Measurements from ENCODE around the gene COLGALT1.
"Not testable (repeated sequence)": the region's sequence is repeated elsewhere in the genome, so short reads cannot be mapped to it uniquely, and the experiment has no call there.

The COLGALT1 gene

DNA sequence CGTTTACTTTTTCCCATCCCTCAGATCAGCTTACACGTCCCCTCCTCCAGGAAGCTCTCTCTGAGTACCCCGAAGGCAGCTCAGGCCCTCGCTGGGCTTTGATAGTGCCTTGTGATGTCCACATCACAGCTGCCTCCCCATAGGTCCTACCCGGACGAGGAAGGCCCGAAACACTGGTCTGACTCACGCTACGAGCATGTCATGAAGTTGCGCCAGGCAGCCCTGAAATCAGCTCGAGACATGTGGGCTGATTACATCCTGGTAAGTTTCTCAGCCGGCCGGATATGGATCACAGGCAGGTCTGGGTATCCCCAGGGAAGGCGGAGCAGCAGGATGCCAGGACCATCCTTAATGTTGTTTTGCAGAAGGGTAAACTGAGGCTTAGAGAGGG lies 4.8 kb downstream of the COLGALT1 start:
- no peak for DNase-seq (ENCODE audit: low read depth, low spot score)

DNA sequence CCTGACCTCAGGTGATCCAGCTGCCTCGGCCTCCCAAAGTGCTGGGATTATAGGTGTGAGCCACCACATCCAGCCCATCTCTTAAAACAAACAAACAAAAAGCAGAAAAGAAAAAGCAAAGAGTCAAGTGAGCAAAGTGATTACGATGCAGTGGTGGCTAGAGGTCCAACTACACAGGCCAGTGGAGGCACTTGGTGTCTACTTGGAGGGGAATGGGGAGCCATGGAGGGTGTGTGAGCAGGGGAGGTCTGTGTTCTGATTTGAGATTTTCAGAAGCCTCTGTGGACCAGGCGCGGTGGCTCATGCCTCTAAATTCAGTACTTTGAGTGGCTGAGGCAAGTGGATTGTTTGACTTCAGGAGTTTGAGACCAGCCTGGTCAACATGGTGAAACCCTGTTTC lies 6.6 kb downstream of the COLGALT1 start:
- DNase-seq (ENCODE audit: low read depth, low spot score): no peak

DNA sequence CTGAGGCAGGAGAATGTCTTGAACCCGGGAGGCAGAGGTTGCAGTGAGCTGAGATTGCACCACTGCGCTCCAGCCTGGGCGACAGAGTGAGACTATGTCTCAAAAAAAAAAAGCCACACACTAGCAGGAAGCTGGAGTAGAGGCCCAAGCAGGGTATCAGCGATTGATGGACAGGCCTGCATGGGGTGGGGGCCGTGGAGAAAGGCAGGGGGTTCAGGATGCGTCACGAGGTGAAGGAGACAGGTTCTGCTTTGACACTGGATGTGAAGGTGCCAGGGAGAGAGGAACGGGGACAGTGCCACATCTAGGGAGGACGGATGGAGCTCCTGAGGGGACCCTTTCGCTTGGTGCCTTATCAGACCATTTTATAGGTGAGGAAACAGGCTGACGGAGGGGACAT lies 7.1 kb downstream of the COLGALT1 start:
- DNase-seq (ENCODE audit: low read depth, low spot score): no peak

- no peak for DNase-seq (ENCODE audit: low read depth, low spot score)
Measured at GRCh38 chr19:17564781-17565180, 9.3 kb downstream of the COLGALT1 start.

GRCh38 chr19:17565611-17566010 lies 10.2 kb downstream of the COLGALT1 start:
- DNase-seq (ENCODE audit: low read depth, low spot score): no peak

- no peak for DNase-seq (ENCODE audit: low read depth, low spot score)
Measured at GRCh38 chr19:17567940-17568339, 12.5 kb downstream of the COLGALT1 start.

- DNase-seq (ENCODE audit: low read depth, low spot score): not testable (repeated sequence)
Measured at GRCh38 chr19:17570291-17570690, 14.8 kb downstream of the COLGALT1 start.

- DNase-seq (ENCODE audit: low read depth, low spot score): no peak
Measured at GRCh38 chr19:17570791-17571190, 15.3 kb downstream of the COLGALT1 start.

GRCh38 chr19:17572638-17573037 lies 17.2 kb downstream of the COLGALT1 start:
- no peak for DNase-seq (ENCODE audit: low read depth, low spot score)

- DNase-seq (ENCODE audit: low read depth, low spot score): no peak
Measured at GRCh38 chr19:17575871-17576757, 20.7 kb downstream of the COLGALT1 start.

GRCh38 chr19:17576758-17577456 lies 21.5 kb downstream of the COLGALT1 start:
- no peak for DNase-seq (ENCODE audit: low read depth, low spot score)

DNA sequence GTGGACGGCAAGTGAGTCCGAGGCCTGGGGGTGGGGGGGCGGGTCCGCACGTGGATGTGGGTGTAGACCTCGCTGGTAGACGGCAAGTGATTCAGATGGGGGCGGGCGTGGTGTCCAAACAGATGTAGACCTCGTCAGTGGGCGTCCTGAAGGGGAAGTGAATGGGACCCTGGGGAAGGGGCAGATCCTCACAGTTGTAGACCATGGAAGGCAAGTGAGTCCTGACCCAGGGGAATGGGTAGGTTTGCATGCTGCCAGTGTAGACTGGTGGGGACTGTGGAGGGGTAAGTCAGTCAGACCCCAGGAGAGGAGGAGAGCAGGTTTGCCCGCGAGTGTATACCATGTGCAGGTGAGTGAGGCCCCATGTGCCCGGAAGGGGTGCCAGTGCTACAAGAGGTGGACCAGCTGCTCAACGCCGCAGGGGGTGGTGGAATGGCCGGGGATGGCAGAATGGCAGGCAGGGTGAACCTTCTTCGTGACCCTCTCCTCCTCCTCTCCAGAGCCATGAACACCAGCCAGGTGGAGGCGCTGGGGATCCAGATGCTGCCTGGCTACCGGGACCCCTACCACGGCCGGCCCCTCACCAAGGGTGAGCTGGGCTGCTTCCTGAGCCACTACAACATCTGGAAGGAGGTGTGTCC lies 22.1 kb downstream of the COLGALT1 start:
- no peak for DNase-seq (ENCODE audit: low read depth, low spot score)

GRCh38 chr19:17579661-17580244 lies 24.3 kb downstream of the COLGALT1 start:
- no peak for DNase-seq (ENCODE audit: low read depth, low spot score)

DNA sequence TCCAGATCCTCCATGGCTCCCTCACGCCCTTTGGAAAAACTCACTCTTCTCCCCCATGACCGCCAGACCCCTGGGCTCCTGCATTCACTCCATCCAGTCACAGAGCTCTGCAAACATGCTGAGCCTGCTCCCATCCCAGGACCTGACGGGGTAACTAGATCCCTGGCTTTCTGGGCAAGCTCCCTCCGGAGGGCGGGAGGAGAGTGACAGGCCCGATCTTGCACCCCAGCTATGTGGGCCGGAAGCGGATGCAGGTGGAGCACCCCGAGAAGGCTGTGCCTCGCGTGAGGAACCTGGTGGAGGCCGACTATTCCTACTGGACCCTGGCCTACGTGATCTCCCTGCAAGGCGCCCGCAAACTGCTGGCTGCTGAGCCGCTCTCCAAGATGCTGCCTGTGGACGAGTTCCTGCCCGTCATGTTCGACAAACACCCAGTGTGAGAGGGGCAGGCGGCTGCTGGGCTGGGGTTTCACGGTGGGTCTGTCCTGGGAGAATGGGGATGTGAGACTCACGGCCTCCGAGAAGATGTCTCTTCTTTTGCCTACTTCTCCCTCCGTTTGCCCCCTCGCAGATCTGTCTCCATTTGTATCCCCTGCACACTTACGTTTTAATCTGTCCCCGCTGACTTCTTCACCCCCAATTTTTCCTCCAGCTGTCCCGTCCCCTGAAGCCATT lies 25.2 kb downstream of the COLGALT1 start:
- DNase-seq (ENCODE audit: low read depth, low spot score): no peak

GRCh38 chr19:17581211-17581874 lies 25.9 kb downstream of the COLGALT1 start:
- DNase-seq (ENCODE audit: low read depth, low spot score): no peak

DNA sequence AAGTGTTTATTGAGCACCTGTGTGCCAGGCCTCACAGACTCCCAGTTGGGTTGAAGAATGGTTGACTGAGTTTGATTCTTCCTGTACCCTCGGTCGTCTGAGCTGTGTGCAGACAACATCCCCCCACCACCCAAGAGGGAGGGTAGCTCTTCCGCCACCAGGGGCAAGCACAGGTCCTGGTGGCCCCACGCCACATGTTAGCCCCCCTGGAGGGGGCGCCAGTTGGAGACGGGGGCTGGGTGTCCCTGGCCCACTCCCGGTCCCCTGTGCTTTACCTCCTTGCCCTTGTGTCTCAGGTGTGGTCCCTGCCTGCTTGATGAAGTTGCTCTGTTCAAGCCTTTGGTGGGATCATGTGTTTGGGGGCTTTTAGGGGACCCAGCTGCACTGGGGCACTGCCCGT lies 27.2 kb downstream of the COLGALT1 start:
- DNase-seq (ENCODE audit: low read depth, low spot score): no peak

DNA sequence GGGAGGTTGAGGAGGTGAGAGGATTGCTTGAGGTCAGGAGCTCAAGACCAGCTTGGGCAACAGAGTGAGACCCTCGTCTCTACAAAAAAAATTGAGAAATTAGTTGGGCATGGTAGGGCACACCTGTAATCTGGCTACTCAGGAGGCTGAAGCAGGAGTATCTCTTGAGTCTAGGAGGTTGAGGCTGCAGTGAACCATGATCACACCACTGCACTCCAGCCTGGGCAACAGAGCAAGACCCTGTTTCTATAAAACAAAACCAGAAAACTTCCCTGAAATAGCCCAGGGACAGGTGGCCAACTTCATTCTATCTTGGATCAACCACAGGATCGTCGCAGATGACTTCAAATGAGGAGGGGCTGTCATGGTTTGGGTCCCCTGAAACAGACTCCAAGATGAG lies 28.7 kb downstream of the COLGALT1 start:
- DNase-seq (ENCODE audit: low read depth, low spot score): no peak

DNA sequence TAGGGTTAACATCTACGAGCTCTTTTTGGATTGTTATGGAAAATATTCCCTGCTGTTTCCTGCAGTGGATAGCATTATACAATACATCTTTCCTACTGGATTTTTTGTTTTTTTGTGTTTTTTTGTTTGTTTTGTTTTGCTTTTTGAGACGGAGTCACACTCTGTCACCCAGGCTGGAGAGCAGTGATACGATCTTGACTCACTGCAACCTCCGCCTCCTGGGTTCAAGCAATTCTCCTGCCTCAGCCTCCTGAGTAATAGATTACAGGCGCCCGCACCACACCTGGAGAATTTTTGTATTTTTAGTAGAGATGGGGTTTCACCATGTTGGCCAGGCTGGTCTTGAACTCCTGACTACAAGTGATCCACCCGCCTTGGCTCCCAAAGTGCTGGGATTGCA lies 29.9 kb downstream of the COLGALT1 start:
- not testable (repeated sequence) for DNase-seq (ENCODE audit: low read depth, low spot score)

DNA sequence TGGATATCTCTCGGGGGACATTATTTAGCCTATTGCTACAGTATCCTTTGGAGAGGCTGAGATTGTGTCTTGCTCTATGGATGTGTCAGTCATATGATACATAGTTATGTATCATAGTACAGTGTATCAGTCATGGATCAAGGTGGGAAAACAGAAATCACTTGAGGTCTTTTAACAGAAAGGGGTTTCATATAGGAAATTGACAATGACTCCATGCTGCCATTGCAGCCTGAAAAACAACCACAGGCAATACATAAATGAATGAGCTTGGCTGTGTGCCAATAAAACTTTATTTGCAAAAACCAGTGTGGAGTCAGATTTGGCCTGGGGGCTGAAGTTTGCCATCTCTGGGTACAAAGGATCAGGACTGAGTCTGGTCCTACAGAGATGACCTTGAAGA lies 35.4 kb downstream of the COLGALT1 start:
- DNase-seq (ENCODE audit: low read depth, low spot score): no peak

DNA sequence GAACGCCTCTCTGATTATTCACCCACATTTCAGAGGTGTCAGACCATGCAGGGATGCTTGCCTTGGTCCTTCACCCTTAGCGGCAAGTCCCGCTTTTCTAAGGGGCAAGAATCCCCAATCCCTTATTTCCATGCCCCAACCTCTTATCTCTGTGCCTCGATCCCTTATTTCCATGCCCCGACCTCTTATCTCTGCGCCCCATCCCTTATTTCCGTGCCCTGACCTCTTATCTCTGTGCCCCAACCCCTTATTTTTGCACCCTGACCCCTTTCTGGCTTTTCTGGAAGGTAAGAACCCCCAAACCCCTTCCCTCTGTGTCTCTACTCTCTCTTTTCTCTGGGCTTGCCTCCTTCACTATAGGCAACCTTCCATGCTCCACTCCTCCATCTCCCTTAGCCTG lies 38.8 kb downstream of the COLGALT1 start:
- not testable (repeated sequence) for DNase-seq (ENCODE audit: low read depth, low spot score)

DNA sequence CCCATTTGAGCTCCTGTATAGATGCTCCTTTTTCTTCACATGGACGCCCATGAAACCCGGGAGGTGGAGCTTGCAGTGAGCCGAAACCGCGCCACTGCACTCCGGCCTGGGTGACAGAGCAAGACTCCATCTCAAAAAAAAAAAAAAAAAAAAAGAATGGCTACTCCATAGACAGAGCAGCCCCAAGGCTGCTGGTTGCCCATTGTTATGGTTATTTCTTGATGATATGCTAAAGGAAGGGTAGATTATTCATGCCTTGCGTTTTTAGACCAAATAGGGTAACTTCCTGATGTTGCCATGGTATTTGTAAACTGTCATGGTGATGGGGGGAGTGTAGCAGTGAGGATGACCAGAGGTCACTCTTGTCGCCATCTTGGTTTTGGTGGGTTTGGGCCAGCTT lies 42.6 kb downstream of the COLGALT1 start:
- DNase-seq (ENCODE audit: low read depth, low spot score): not testable (repeated sequence)
